HPDE6-E6E7 (cell line): Measurements from ENCODE around the gene ZMAT5.

Source experiments
- DNase-seq: peaks from one replicate; pipeline ENCODE4 v3.0.0; 2011; ENCODE audit warnings: missing footprints; ENCODE audit errors: extremely low spot score

ZMAT5 gene

GRCh38 chr22:29689206-29689879 lies 77.5 kb downstream of the ZMAT5 start:
- DNase-seq: no peak

- DNase-seq: no peak
These were observed 82.6 kb downstream of the ZMAT5 start for GRCh38 chr22:29684244-29684643.

GRCh38 chr22:29683536-29683935 lies 83.3 kb downstream of the ZMAT5 start:
- no peak for DNase-seq
